ENCODE results near the gene ZCWPW2.

Gene ZCWPW2

GRCh38 chr3:28348629-28349468 is at the start of gene ZCWPW2, which contains the start of gene AZI2:
Gene ZCWPW2 (plus strand): TSS chr3:28348721. CDS start chr3:28413069, 64,348 bp downstream.
Gene AZI2 (minus strand): TSS chr3:28348824. CDS start chr3:28340617, 8,207 bp downstream.
- DNase-seq: peak; percentile 79

- no peak for DNase-seq
Measured at GRCh38 chr3:28299705-28300104, 48.8 kb upstream of the ZCWPW2 start.

GRCh38 chr3:28300345-28300962 is 48.1 kb upstream of the ZCWPW2 start:
- no peak for DNase-seq

- no peak for DNase-seq
Measured at GRCh38 chr3:28301688-28302087, 46.8 kb upstream of the ZCWPW2 start.

- no peak for DNase-seq
Measured at GRCh38 chr3:28308196-28308595, 40.3 kb upstream of the ZCWPW2 start.

GRCh38 chr3:28315711-28316110 is 32.8 kb upstream of the ZCWPW2 start:
- DNase-seq: no peak

GRCh38 chr3:28316226-28316625 is 32.3 kb upstream of the ZCWPW2 start:
- DNase-seq: no peak

GRCh38 chr3:28317438-28318022 is 31.0 kb upstream of the ZCWPW2 start:
- peak; percentile 43 for DNase-seq

GRCh38 chr3:28320981-28321380 is 27.5 kb upstream of the ZCWPW2 start:
- no peak for DNase-seq

GRCh38 chr3:28322464-28322863 is 26.1 kb upstream of the ZCWPW2 start:
- DNase-seq: no peak

- no peak for DNase-seq
Measured at GRCh38 chr3:28326458-28326926, 22.0 kb upstream of the ZCWPW2 start.

GRCh38 chr3:28328188-28329151 is 20.1 kb upstream of the ZCWPW2 start:
- peak; percentile 8 for DNase-seq

GRCh38 chr3:28334552-28334951 is 14.0 kb upstream of the ZCWPW2 start:
- no peak for DNase-seq

GRCh38 chr3:28335246-28335645 is 13.3 kb upstream of the ZCWPW2 start:
- no peak for DNase-seq

- no peak for DNase-seq
Measured at GRCh38 chr3:28337230-28337629, 11.3 kb upstream of the ZCWPW2 start.

- no peak for DNase-seq
Measured at GRCh38 chr3:28343144-28343543, 5.4 kb upstream of the ZCWPW2 start.

- DNase-seq: no peak
Measured at GRCh38 chr3:28345690-28346089, 2.8 kb upstream of the ZCWPW2 start.

GRCh38 chr3:28347374-28348264 is 902 bp upstream of the ZCWPW2 start:
- peak; percentile 17 for DNase-seq

- DNase-seq: no peak
Measured at GRCh38 chr3:28348265-28348628, 274 bp upstream of the ZCWPW2 start.

- no peak for DNase-seq
Measured at GRCh38 chr3:28349469-28350000, 1.0 kb downstream of the ZCWPW2 start.

- DNase-seq: no peak
Measured at GRCh38 chr3:28376424-28376823, 27.9 kb downstream of the ZCWPW2 start.
